ENCODE results near the gene TOMM6. TPM values are rescaled to one million over a fixed set of nuclear protein-coding genes. Genes with fewer than 3 reads are reported as not detected.

The TOMM6 gene
- total and polyA plus RNA-seq, 7 experiments from 2014 or later: 114 to 449 (median 134) TPM

GRCh38 chr6:41789390-41789724 lies 1.9 kb downstream of the TOMM6 start:
- Mint-ChIP-seq H3K9me3 (no peaks in the 10 kb centered on the region), H3K4me3 (peak overlapping the region; percentile 63 to 96 (median 80)), H3K36me3 (peaks cover 7 to 23% (median 14%) of the 10 kb centered on the region in 5 donors), H3K27me3 (peaks cover 0 to under 1% (median 0%) of the 10 kb centered on the region in 5 donors), H3K4me1 (peaks cover 8 to 29% (median 17%) of the 10 kb centered on the region in 7 donors), H3K27ac (peak overlapping the region in 7 of 9 donors; percentile 47 to 87 (median 70))
- ChIA-PET CTCF (interaction anchor here (0.9 to 2.2 kb wide), 3 partner anchors 8 to 135 kb away, joined by 3 to 9 read pairs (median 4); partner anchors contain the start of genes BYSL, MED20 and PRICKLE4), POLR2A (interaction anchor here (0.8 kb wide), 1 partner anchor 147 kb away, joined by 3 read pairs; no protein-coding TSS in a partner anchor)
- Histone ChIP-seq H3K4me1 (ENCODE audit: control insufficient read depth in 2 of 2, insufficient read depth in 2 of 2, low read length in 2 of 2) (peaks cover 6 to 9% of the 10 kb centered on the region in 2 donors), H3K27ac (ENCODE audit: low read depth, low read length) (no peak overlapping the region), H3K36me3 (ENCODE audit: control insufficient read depth in 2 of 3, insufficient read depth in 3 of 3, low read length in 3 of 3) (peaks cover 4 to 45% (median 5%) of the 10 kb centered on the region in 3 experiments), H3K27me3 (ENCODE audit: control insufficient read depth in 2 of 2, insufficient read depth in 2 of 2, low read length in 2 of 2) (no peaks in the 10 kb centered on the region), H3K4me3 (ENCODE audit: low read length) (no peak overlapping the region), H3K9me3 (ENCODE audit: control insufficient read depth in 2 of 3, low read length in 3 of 3) (no peaks in the 10 kb centered on the region)
- ATAC-seq: no peak
- DNase-seq: no peak
- intact Hi-C loops (cut with micrococcal nuclease): loop anchor here (5.0 to 10.0 kb wide), 3 partner anchors 148 to 1383 kb away; partner anchors contain the start of gene SRF (in 1 of the 2)

- Histone ChIP-seq H3K36me3 (ENCODE audit: control insufficient read depth in 2 of 3, insufficient read depth in 3 of 3, low read length in 3 of 3) (peaks cover 4 to 45% (median 5%) of the 10 kb centered on the region in 3 experiments), H3K4me3 (ENCODE audit: low read length) (no peak overlapping the region), H3K27me3 (ENCODE audit: control insufficient read depth in 2 of 2, insufficient read depth in 2 of 2, low read length in 2 of 2) (no peaks in the 10 kb centered on the region), H3K27ac (ENCODE audit: low read depth, low read length) (no peak overlapping the region), H3K9me3 (ENCODE audit: control insufficient read depth in 2 of 3, low read length in 3 of 3) (no peaks in the 10 kb centered on the region), H3K4me1 (ENCODE audit: control insufficient read depth in 2 of 2, insufficient read depth in 2 of 2, low read length in 2 of 2) (peaks cover 6 to 9% of the 10 kb centered on the region in 2 donors)
- POLR2A ChIA-PET: interaction anchor here (0.8 kb wide), 1 partner anchor 146 kb away, joined by 3 read pairs; no protein-coding TSS in a partner anchor
- H3K36me3 Mint-ChIP-seq: peaks cover 7 to 27% (median 14%) of the 10 kb centered on the region in 5 donors
- peak in 1 of 9 donors; percentile 8 for DNase-seq
- intact Hi-C loops (cut with micrococcal nuclease): no loop called here
- peak overlapping the region in 4 of 10 donors; percentile 13 to 26 (median 21) for H3K4me3 Mint-ChIP-seq
- H3K4me1 Mint-ChIP-seq: peaks cover 8 to 29% (median 17%) of the 10 kb centered on the region in 7 donors
- H3K27me3 Mint-ChIP-seq: no peaks in the 10 kb centered on the region
- peak overlapping the region in 1 of 9 donors; percentile 16 for H3K27ac Mint-ChIP-seq
- no peaks in the 10 kb centered on the region for H3K9me3 Mint-ChIP-seq
- CTCF ChIA-PET: interaction anchor here (0.9 kb wide), 1 partner anchor 9 kb away, joined by 4 read pairs; the partner anchor contains the start of gene PRICKLE4
- no peak for ATAC-seq
Observed at GRCh38 chr6:41790045-41790444, 2.6 kb downstream of the TOMM6 start.

DNA sequence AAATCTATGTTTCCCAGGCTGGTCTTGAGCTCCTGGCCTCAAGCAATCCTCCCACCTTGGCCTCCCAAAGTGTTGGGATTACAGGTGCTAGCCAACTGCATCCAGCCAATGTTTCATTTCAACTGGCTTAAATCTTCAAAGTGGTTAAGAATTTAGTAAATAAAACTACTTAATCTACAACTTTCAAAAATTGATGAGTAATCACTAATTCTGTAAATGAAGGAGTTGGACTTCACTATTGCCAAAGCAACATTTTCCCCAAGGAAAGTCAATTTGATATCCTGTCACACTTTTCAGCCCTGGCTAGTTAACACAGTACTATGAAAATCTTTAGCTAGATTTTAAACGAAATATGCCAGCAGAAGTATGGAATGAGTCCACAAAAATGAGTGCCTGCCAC lies 3.8 kb downstream of the TOMM6 start:
- intact Hi-C loops (cut with micrococcal nuclease): no loop called here
- H3K36me3 ChIP-seq (ENCODE audit: control insufficient read depth in 2 of 3, insufficient read depth in 3 of 3, low read length in 3 of 3): peaks cover 4 to 50% (median 5%) of the 10 kb centered on the region in 3 experiments
- no peak overlapping the region for H3K27ac ChIP-seq (ENCODE audit: low read depth, low read length)
- Mint-ChIP-seq H3K4me3 (no peak overlapping the region), H3K27me3 (no peaks in the 10 kb centered on the region), H3K4me1 (peaks cover 3 to 23% (median 16%) of the 10 kb centered on the region in 7 donors), H3K9me3 (no peaks in the 10 kb centered on the region), H3K27ac (no peak overlapping the region), H3K36me3 (peaks cover 7 to 27% (median 14%) of the 10 kb centered on the region in 5 donors)
- no peak overlapping the region for H3K4me3 ChIP-seq (ENCODE audit: low read length)
- ChIA-PET POLR2A (no interaction called here), CTCF (interaction anchor here (0.6 kb wide), 1 partner anchor 225 kb away, joined by 3 read pairs; no protein-coding TSS in a partner anchor)
- H3K9me3 ChIP-seq (ENCODE audit: control insufficient read depth in 2 of 3, low read length in 3 of 3): no peaks in the 10 kb centered on the region
- no peaks in the 10 kb centered on the region for H3K27me3 ChIP-seq (ENCODE audit: control insufficient read depth in 2 of 2, insufficient read depth in 2 of 2, low read length in 2 of 2)
- no peak for ATAC-seq
- no peak for DNase-seq
- peaks cover 0 to 4% of the 10 kb centered on the region in 2 donors for H3K4me1 ChIP-seq (ENCODE audit: control insufficient read depth in 2 of 2, insufficient read depth in 2 of 2, low read length in 2 of 2)

DNA sequence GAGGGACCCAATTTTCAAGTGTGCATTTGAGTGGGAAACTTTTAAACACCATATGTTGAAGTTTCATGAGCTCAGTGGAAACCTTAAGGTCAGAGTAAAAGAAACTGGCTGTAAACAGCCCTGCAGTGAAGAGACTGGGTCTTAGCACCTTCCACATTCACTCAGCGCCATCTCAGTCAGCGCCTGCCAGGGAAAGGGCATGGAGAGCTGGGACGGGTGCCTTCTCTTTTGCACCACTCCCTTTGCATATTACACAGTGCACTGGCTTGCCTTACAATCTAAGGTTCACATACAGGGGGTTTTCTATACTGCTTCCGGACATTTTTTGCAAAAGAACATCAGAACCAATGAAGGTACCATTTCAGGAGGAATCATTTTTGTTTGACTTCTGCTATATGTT lies 4.5 kb downstream of the TOMM6 start:
- intact Hi-C loops (cut with micrococcal nuclease): no loop called here
- POLR2A ChIA-PET: no interaction called here

DNA sequence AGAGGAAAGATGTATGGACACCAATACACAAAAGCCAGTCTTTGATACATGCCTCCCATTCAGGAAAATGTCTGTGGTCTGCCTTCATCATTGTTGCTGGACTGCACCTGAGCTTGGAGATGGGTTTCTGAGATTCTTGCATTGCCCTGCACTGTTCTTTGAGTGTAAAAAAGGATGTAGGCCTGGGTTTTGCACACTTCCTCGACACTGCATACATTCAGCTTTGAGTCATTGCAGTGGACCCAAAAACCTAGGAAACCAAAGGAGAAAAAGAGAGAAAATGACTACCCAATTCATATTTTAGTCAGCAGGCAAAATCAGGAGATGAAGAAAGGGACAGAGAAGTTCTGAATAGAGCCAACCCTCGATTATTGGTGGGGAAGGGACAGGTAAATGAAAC lies 9.0 kb downstream of the TOMM6 start:
- H3K9me3 Mint-ChIP-seq: peaks cover 0 to 2% (median 0%) of the 10 kb centered on the region in 11 donors
- H3K27ac Mint-ChIP-seq: peak overlapping the region in 1 of 9 donors; percentile 43
- Histone ChIP-seq H3K4me1 (ENCODE audit: control insufficient read depth in 2 of 2, insufficient read depth in 2 of 2, low read length in 2 of 2) (no peaks in the 10 kb centered on the region), H3K9me3 (ENCODE audit: control insufficient read depth in 2 of 3, low read length in 3 of 3) (no peaks in the 10 kb centered on the region), H3K36me3 (ENCODE audit: control insufficient read depth in 2 of 3, insufficient read depth in 3 of 3, low read length in 3 of 3) (peaks cover 0 to 29% (median 5%) of the 10 kb centered on the region in 3 experiments), H3K27ac (ENCODE audit: low read depth, low read length) (no peak overlapping the region), H3K27me3 (ENCODE audit: control insufficient read depth in 2 of 2, insufficient read depth in 2 of 2, low read length in 2 of 2) (no peaks in the 10 kb centered on the region), H3K4me3 (ENCODE audit: low read length) (no peak overlapping the region)
- no peaks in the 10 kb centered on the region for H3K27me3 Mint-ChIP-seq
- CTCF ChIA-PET: interaction anchor here (0.6 to 1.3 kb wide), 2 partner anchors 9 to 82 kb away, joined by 3 read pairs; partner anchors contain the start of gene TOMM6
- POLR2A ChIA-PET: interaction anchor here (1.2 kb wide), 1 partner anchor 9 kb away, joined by 5 read pairs; the partner anchor contains the start of gene TOMM6
- DNase-seq (no peak), ATAC-seq (no peak)
- no peak overlapping the region for H3K4me3 Mint-ChIP-seq
- H3K36me3 Mint-ChIP-seq: peaks cover 0 to 22% (median 3%) of the 10 kb centered on the region in 5 donors
- peaks cover 0 to 4% (median 0%) of the 10 kb centered on the region in 7 donors for H3K4me1 Mint-ChIP-seq
- intact Hi-C loops (cut with micrococcal nuclease): no loop called here

More for the DNA sequence above, 4.5 kb downstream of the TOMM6 start:
- ATAC-seq (no peak), DNase-seq (no peak)
- peaks cover 0 to 2% (median 0%) of the 10 kb centered on the region in 11 donors for H3K9me3 Mint-ChIP-seq
- no peak overlapping the region for H3K4me3 Mint-ChIP-seq
- H3K27ac Mint-ChIP-seq: peak overlapping the region in 2 of 9 donors; percentile 33 to 44
- H3K4me1 Mint-ChIP-seq: peaks cover 3 to 23% (median 16%) of the 10 kb centered on the region in 7 donors
- Histone ChIP-seq H3K36me3 (ENCODE audit: control insufficient read depth in 2 of 3, insufficient read depth in 3 of 3, low read length in 3 of 3) (peaks cover 4 to 46% (median 5%) of the 10 kb centered on the region in 3 experiments), H3K4me1 (ENCODE audit: control insufficient read depth in 2 of 2, insufficient read depth in 2 of 2, low read length in 2 of 2) (peaks cover 0 to 3% of the 10 kb centered on the region in 2 donors), H3K27ac (ENCODE audit: low read depth, low read length) (no peak overlapping the region), H3K4me3 (ENCODE audit: low read length) (no peak overlapping the region), H3K9me3 (ENCODE audit: control insufficient read depth in 2 of 3, low read length in 3 of 3) (no peaks in the 10 kb centered on the region), H3K27me3 (ENCODE audit: control insufficient read depth in 2 of 2, insufficient read depth in 2 of 2, low read length in 2 of 2) (no peaks in the 10 kb centered on the region)
- H3K36me3 Mint-ChIP-seq: peaks cover 7 to 31% (median 14%) of the 10 kb centered on the region in 5 donors
- CTCF ChIA-PET: no interaction called here
- H3K27me3 Mint-ChIP-seq: no peaks in the 10 kb centered on the region

- no peak overlapping the region for H3K4me3 Mint-ChIP-seq
- intact Hi-C loops (cut with micrococcal nuclease): no loop called here
- H3K4me1 Mint-ChIP-seq: peaks cover 0 to 6% (median 0%) of the 10 kb centered on the region in 7 donors
- Histone ChIP-seq H3K9me3 (ENCODE audit: control insufficient read depth in 2 of 3, low read length in 3 of 3) (no peaks in the 10 kb centered on the region), H3K27ac (ENCODE audit: low read depth, low read length) (no peak overlapping the region), H3K4me3 (ENCODE audit: low read length) (no peak overlapping the region), H3K36me3 (ENCODE audit: control insufficient read depth in 2 of 3, insufficient read depth in 3 of 3, low read length in 3 of 3) (peaks cover 0 to 13% (median 0%) of the 10 kb centered on the region in 3 experiments), H3K27me3 (ENCODE audit: control insufficient read depth in 2 of 2, insufficient read depth in 2 of 2, low read length in 2 of 2) (no peaks in the 10 kb centered on the region), H3K4me1 (ENCODE audit: control insufficient read depth in 2 of 2, insufficient read depth in 2 of 2, low read length in 2 of 2) (no peaks in the 10 kb centered on the region)
- H3K36me3 Mint-ChIP-seq: peaks cover 0 to 10% (median 0%) of the 10 kb centered on the region in 5 donors
- DNase-seq: no peak
- H3K27me3 Mint-ChIP-seq: no peaks in the 10 kb centered on the region
- no peak for ATAC-seq
- ChIA-PET CTCF (no interaction called here), POLR2A (interaction anchor here (2.1 kb wide), 1 partner anchor 12 kb away, joined by 8 read pairs; the partner anchor contains the start of gene TOMM6)
- no peak overlapping the region for H3K27ac Mint-ChIP-seq
- peaks cover 0 to 2% (median 0%) of the 10 kb centered on the region in 11 donors for H3K9me3 Mint-ChIP-seq
Observed at GRCh38 chr6:41798901-41799558, 11.5 kb downstream of the TOMM6 start.
